IMR-90 (cell line): ENCODE measurements around the gene COPS9. TPM values are rescaled to one million over a fixed set of nuclear protein-coding genes. Genes with fewer than 3 reads are reported as not detected.

Experiments
- ATAC-seq: fragments of 200-7000 bp; cut with Tn5 transposase; 2 replicates; pipeline ENCODE4 v1.9.1; 2020; ENCODE audit warnings: low read depth, mild to moderate bottlenecking, moderate library complexity
- BruUV-seq: library from RNA; stranded (reverse); fragments of 400-500 nt; replicated peaks from 2 replicates; lab custom pipeline; 2021; lab: Mats Ljungman, UMichigan
- CTCF ChIA-PET: fragments of 300-600 bp; formaldehyde crosslinking; extraction: SDS; loops from one replicate; lab custom pipeline; 2021; ENCODE audit warnings: antibody characterized with exemption; lab: Yijun Ruan, JAX
- POLR2A ChIA-PET: fragments of 300-600 bp; sonication (Branson Sonifier 250); formaldehyde crosslinking; loops from one replicate; lab custom pipeline; 2022; ENCODE audit warnings: antibody characterized with exemption; ENCODE audit not compliant: unreplicated experiment; lab: Charles Lee
- DNase-seq: peaks from one replicate; pipeline ENCODE4 v3.0.0; 2013
- H2AFZ ChIP-seq: replicated peaks from 2 replicates; pipeline ENCODE3; 2013; ENCODE audit warnings: low read length, mild to moderate bottlenecking; ENCODE audit not compliant: poor library complexity
- H2AK5ac ChIP-seq: 2 replicates; pipeline ENCODE4 v1.6.1; 2013; ENCODE audit warnings: low read depth, low read length, inconsistent platforms
- H2AK9ac ChIP-seq: replicated peaks from 2 replicates; pipeline ENCODE3; 2013; ENCODE audit warnings: mild to moderate bottlenecking, low read depth, low read length, moderate library complexity; ENCODE audit not compliant: poor library complexity
- H2BK120ac ChIP-seq: 2 replicates; pipeline ENCODE4 v1.6.1; 2013; ENCODE audit warnings: low read depth, low read length, inconsistent platforms
- H2BK15ac ChIP-seq: 3 replicates; pipeline ENCODE4 v1.6.1; 2013; ENCODE audit warnings: low read depth, low read length, inconsistent platforms
- H2BK20ac ChIP-seq: 2 replicates; pipeline ENCODE4 v1.6.1; 2013; ENCODE audit warnings: low read depth, mild to moderate bottlenecking, inconsistent platforms, low read length, moderate library complexity
- H2BK5ac ChIP-seq: 2 replicates; pipeline ENCODE4 v1.6.1; 2013; ENCODE audit warnings: mild to moderate bottlenecking, low read depth, low read length, inconsistent platforms; ENCODE audit not compliant: poor library complexity, severe bottlenecking
- H3K14ac ChIP-seq: replicated peaks from 2 replicates; pipeline ENCODE4 v1.6.1; 2013; ENCODE audit warnings: low read depth, low read length, inconsistent platforms
- H3K18ac ChIP-seq: 2 replicates; pipeline ENCODE4 v1.6.1; 2013; ENCODE audit warnings: low read depth, low read length, control low read depth
- H3K23ac ChIP-seq: 2 replicates; pipeline ENCODE4 v1.6.1; 2013; ENCODE audit warnings: low read depth, low read length, inconsistent platforms
- H3K27ac ChIP-seq: 2 replicates; pipeline ENCODE4 v1.5.1; 2013; ENCODE audit warnings: mild to moderate bottlenecking, control low read depth, low read length; ENCODE audit not compliant: insufficient read depth
- H3K27me3 ChIP-seq: 2 replicates; pipeline ENCODE4 v1.6.1; 2013; ENCODE audit warnings: low read length; ENCODE audit not compliant: control insufficient read depth, insufficient read depth
- H3K36me3 ChIP-seq: 2 replicates; pipeline ENCODE4 v1.6.1; 2013; ENCODE audit warnings: low read length, mixed read lengths; ENCODE audit not compliant: control insufficient read depth, insufficient read depth
- H3K4ac ChIP-seq: 2 replicates; pipeline ENCODE4 v1.6.1; 2013; ENCODE audit warnings: low read depth, low read length, inconsistent platforms
- H3K4me1 ChIP-seq: 2 replicates; pipeline ENCODE4 v1.6.1; 2013; ENCODE audit warnings: low read length, mixed read lengths; ENCODE audit not compliant: control insufficient read depth, insufficient read depth
- H3K4me2 ChIP-seq: 2 replicates; pipeline ENCODE4 v1.6.1; 2013; ENCODE audit warnings: low read depth, mild to moderate bottlenecking, control low read depth, low read length, moderate library complexity
- H3K4me3 ChIP-seq: 2 replicates; pipeline ENCODE4 v1.5.1; 2013; ENCODE audit warnings: low read depth, mild to moderate bottlenecking, control low read depth, low read length, moderate library complexity; ENCODE audit not compliant: insufficient read depth
- H3K56ac ChIP-seq: 2 replicates; pipeline ENCODE4 v1.6.1; 2013; ENCODE audit warnings: low read length, inconsistent platforms; ENCODE audit not compliant: insufficient read depth; ENCODE audit errors: extremely low read depth
- H3K79me1 ChIP-seq, 2 experiments: 2 replicates each; pipeline ENCODE4 v1.6.1; 2013; ENCODE audit warnings: low read length in 2 of 2, inconsistent platforms in 1 of 2, low read depth in 1 of 2
- H3K9ac ChIP-seq: 2 replicates; pipeline ENCODE4 v1.6.1; 2013; ENCODE audit warnings: low read depth, low read length, control low read depth
- H3K9me1 ChIP-seq: 2 replicates; pipeline ENCODE4 v1.6.1; 2013; ENCODE audit warnings: low read length, inconsistent platforms; ENCODE audit not compliant: insufficient read depth
- H3K9me3 ChIP-seq: 2 replicates; pipeline ENCODE4 v1.6.1; 2013; ENCODE audit warnings: low read length; ENCODE audit not compliant: control insufficient read depth, insufficient read depth
- H4K20me1 ChIP-seq: 2 replicates; pipeline ENCODE4 v1.6.1; 2013; ENCODE audit warnings: low read length, inconsistent platforms; ENCODE audit not compliant: insufficient read depth
- H4K5ac ChIP-seq: 2 replicates; pipeline ENCODE4 v1.6.1; 2013; ENCODE audit warnings: mild to moderate bottlenecking, low read depth, low read length, control low read depth
- H4K8ac ChIP-seq, 2 experiments: 2 replicates each; pipeline ENCODE4 v1.6.1; 2013; ENCODE audit warnings: low read depth in 2 of 2, low read length in 2 of 2, control low read depth in 1 of 2, inconsistent platforms in 1 of 2
- H4K91ac ChIP-seq: 2 replicates; pipeline ENCODE4 v1.6.1; 2013; ENCODE audit warnings: low read depth, low read length, inconsistent platforms; ENCODE audit not compliant: insufficient read depth
- SMC3 ChIP-seq: fragments of 150-350 bp; IDR thresholded peaks from 2 replicates; pipeline ENCODE4 v1.6.1; 2016; ENCODE audit warnings: low read depth, mild to moderate bottlenecking, antibody characterized with exemption, low read length, moderate library complexity
- WGBS, 2 experiments: methylation state at CpG; one replicate each; pipeline versions ENCODE4 v1.1.5 to v1.1.7; 2013; ENCODE audit warnings: missing lambda C conversion rate in 2 of 2; ENCODE audit not compliant: insufficient read length in 1 of 2; ENCODE audit errors: extremely low coverage in 2 of 2; 5-methylcytosine and 5-hydroxymethylcytosine counted together
- dilution Hi-C: fragments of 300-500 bp; cut with HindIII; formaldehyde crosslinking; loops from one replicate; pipeline ENCODE4 v1.14.3; 2018; ENCODE audit warnings: low sequenced_read_pairs; ENCODE audit not compliant: unreplicated experiment
- in situ Hi-C: fragments of 300-500 bp; cut with MboI; formaldehyde crosslinking; loops from 3 replicates; pipeline ENCODE4 v1.14.3; 2019; ENCODE audit warnings: low sequenced_read_pairs, inconsistent platforms, mixed read lengths
- intact Hi-C: fragments of 100-400 bp; cut with micrococcal nuclease; formaldehyde crosslinking; loops from 2 replicates; pipeline ENCODE4 v1.10.0; 2022
- polyA plus RNA-seq, 3 experiments: library from polyadenylated mRNA; depleted of rRNA; stranded (reverse); fragments of >200 nt; gene quantifications; 2 replicates each; pipeline ENCODE4 v1.2.3, GENCODE V29; 2012; ENCODE audit warnings: low replicate concordance in 1 of 3
- total RNA-seq: library from RNA; depleted of rRNA; stranded (reverse); fragments of >200 nt; gene quantifications from 2 replicates; pipeline ENCODE4 v1.2.3, GENCODE V29; 2012

Gene COPS9
- total and polyA plus RNA-seq, 2 of the 4 experiments (the other 2 are of a cell fraction) = 85.9 to 309 TPM

DNA sequence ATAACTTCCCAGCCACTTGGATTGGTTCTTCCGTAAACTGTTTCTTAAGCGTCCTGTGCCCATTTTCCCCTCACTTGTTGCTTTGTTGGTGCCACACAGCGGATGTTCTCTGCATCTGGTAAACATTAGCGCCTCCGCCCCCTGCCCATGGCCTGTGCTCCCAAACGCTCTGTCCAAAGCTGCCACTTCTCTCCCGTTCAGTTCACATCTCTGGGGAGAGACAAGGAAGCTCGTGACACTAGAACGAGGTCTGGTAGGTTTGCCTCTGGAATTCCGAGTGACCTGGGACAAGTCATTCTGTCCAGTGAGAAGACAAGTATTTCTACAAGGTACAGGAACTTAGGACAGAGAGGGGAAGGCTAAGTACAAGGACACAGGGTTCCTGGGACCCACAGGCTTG is 9.4 kb downstream of the COPS9 start:
- ATAC-seq (no peak), DNase-seq (no peak)
- BruUV-seq = no TSS peak
- no peak overlapping the region for H3K18ac ChIP-seq
- H3K79me1 ChIP-seq = no peaks in the 10 kb centered on the region; a peak in 1 of 4 replicates
- H3K9ac ChIP-seq = no peak overlapping the region
- no peaks in the 10 kb centered on the region for H3K4me1 ChIP-seq
- H4K91ac ChIP-seq = no peak overlapping the region
- no peak overlapping the region for H2BK20ac ChIP-seq
- H3K4ac ChIP-seq = no peak overlapping the region
- H2AK5ac ChIP-seq = no peak overlapping the region
- no peak overlapping the region for H3K14ac ChIP-seq
- no peak overlapping the region for H3K27ac ChIP-seq
- intact Hi-C loops = no loop called here
- no peak overlapping the region for H2AK9ac ChIP-seq
- CTCF ChIA-PET = no interaction called here
- 97% methylated on average over 5 of the region's 10 CpGs; no CpG with 5 or more reads in 1 of the 2 experiments for WGBS, 2 experiments
- no peaks in the 10 kb centered on the region for H3K9me3 ChIP-seq
- H3K23ac ChIP-seq = no peak overlapping the region
- POLR2A ChIA-PET = no interaction called here
- no peaks in the 10 kb centered on the region for H3K9me1 ChIP-seq
- TF ChIP-seq SMC3 = no peak
- H3K36me3 ChIP-seq = peaks cover 36% of the 10 kb centered on the region
- dilution Hi-C loops = no loop called here
- no peak overlapping the region for H3K4me2 ChIP-seq
- no peak overlapping the region for H4K8ac ChIP-seq
- no peak overlapping the region for H2BK5ac ChIP-seq
- no peak overlapping the region for H3K4me3 ChIP-seq
- H2AFZ ChIP-seq = no peak overlapping the region
- H4K20me1 ChIP-seq = no peaks in the 10 kb centered on the region
- H2BK15ac ChIP-seq = no peak overlapping the region
- no peaks in the 10 kb centered on the region for H3K27me3 ChIP-seq
- H3K56ac ChIP-seq = no peak overlapping the region
- H2BK120ac ChIP-seq = no peak overlapping the region
- no peak overlapping the region for H4K5ac ChIP-seq
- in situ Hi-C loops = loop anchor here (25.0 kb wide), 1 partner anchor 1089 kb away; no protein-coding TSS in a partner anchor
